Stimulated activated CD8-positive, alpha-beta memory T cell treated with anti-CD3 and anti-CD28 coated beads, Interleukin-2, amount 100 ng/mL, for 48 hours (primary cell): ENCODE data around the gene SPATA21.

Source experiments
- DNase-seq, 2 donors: peaks; one replicate each; pipeline ENCODE4 v3.0.0-alpha.2; 2020; ENCODE audit warnings: low read depth in 2 of 2

The SPATA21 gene

DNA sequence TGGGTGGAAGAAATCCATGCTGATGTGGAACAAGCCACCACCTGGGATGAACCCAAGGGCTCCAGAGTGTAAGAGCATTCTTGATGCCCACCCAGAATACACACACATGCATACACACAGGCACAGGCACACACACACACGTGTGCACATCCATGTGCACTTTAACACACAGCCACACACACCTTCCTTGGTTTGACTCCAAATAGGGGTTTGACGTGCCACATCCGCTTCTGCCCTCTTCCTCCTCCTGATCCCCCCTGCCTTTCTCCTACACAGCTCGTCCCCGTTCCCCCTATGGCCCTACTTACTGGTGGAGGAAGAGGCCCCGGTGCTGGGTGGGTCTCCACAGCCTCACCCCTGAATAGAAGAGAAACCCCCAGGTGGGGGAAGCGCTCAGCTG, 16.0 kb downstream of the SPATA21 start:
- no peak for DNase-seq

DNA sequence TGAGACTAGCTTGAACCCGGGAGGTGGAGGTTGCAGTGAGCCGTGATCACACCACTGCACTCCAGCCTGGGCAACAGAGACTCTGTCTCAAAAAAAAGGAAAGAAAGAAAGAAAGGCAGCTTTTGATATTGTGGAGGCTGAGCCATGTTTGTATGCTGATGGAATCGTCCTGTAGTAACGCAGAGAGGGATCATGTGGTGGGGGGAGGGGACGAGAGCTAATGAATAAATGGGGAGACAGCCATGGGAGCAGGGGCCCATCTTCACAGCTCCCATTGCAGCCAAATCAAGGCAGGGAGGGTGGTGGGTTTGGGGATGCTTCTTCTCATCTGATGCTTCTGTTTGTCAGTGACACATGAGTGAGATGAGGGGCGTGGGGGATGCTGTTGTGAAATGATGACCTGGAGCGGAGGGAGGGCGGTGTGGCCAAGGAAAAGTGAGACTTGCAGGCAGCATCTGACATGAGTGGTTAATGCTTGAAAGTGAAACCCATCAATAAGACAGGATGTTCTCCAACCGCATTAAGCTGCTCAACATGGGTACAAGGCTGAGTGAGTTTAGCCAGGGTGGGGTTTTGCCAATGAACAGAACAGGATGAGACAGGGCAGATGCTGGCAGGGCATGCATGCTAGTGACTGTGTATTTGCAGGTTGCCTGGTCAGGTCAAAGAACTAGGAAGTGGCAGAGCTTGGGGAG, 16.7 kb downstream of the SPATA21 start:
- peak; percentile 38 to 43 for DNase-seq

DNA sequence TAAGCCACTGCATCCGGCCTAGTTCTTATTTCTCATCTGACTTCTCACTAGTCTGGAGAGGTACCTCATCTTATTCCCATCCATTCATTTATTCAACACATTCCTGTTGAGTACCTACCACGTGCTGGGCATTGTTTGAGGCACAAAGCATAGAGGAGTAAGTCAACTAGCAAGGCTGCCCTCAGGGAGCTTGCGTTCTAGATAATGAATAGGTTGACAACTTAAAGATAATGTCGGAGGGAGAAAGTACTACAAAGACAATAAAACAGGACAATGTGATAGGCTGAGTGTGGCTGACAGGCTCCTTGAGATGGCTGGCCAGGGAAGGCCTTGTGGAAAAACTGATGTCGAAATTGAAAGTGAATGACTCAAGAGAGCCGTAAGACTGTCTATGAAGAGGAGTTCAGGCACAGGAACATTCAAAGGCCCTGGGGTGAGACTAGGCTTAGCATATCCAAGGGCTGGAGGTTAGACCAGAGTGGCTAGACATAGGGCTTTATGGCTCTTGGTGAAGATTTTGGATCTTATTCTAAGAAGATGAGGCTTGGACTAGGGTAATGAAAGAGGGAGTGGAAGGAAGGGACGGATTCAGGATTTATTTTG, 18.3 kb downstream of the SPATA21 start:
- no peak for DNase-seq

DNA sequence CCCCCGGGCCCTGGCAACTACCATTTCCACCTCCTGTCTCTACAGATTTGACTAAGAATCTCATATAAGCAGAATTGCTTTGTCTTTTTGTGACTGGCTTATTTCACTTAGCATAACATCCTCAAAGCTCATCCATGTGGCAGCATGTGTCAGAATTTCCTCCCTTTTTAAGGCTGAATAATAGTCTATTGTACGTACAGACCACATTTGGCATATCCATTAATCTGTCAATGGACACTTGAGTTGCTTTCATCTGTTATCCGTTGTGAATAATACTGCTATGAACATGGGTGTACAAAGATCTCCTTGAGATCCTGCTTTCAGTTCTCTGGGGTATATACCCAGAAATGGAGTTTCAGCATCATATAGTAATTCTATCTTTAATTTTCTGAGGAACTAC, 24.0 kb downstream of the SPATA21 start:
- no peak for DNase-seq

DNA sequence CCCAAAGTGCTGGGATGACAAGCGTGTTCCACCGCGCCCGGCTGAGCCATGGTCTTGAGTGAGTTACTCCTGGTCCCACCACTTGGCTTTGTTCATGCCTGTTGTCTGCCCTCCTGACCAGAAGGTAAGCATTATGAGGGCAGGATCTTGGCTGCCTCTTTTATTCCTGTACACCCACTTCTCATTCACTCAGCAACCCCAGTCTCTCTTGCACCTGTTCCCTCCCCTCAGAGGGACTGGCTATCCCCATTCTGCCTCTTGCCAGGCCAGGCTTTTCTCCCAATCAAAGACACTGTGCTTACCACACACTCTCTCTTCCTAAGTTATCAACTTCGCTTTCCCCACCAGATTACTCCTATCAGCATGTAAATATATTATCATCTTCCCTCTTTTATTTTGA, 26.4 kb downstream of the SPATA21 start:
- no peak for DNase-seq

DNA sequence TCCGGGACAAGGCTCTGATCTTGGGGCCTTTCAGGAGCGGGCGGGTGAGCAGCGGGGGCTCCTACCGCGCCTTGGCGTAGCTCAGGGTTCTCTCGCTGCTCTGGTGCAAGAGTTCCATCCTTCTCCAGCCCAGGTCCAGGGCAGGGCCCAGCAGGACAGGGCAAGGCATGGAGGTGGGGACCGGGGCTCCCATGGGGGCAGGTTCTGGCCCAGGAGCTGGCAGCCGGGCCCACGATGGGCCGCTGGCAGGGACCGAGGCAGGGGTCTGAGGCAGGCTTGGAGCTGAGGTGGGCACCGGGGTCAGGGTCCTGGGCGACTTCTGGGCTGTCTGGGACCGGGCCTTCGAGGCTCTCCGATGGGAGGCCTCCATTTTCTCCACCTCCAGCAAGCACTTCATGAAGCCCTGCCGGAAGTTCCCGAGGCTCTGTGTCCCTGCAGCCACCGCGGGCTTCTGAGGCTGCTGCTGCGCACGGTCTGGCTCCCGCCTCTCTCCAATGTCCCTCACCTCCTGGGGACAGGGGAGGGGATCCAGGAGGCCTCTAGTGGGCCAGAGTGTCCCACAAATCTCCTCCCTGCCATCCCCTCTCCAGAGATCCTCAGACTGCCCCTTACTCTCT, 27.6 kb downstream of the SPATA21 start:
- DNase-seq = no peak

DNA sequence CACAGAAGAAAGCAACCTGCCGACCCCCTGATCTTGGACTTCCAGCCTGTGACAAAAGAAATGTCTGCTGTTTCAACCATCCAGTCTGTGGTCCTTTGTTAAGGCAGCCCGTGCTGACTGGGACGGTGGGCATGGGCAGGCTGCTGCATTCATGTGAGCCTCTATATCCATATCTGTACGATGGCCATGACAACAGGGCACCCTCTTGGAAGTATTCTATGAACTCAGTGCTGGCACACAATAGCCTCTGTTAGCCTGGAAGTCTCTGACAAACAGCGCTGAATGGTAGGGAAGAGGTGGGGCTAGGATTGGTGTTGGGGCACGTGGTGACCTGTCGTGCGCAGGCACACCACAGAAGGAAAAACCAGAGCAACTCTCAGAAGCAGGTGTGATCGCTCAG, 30.4 kb downstream of the SPATA21 start:
- no peak for DNase-seq

DNA sequence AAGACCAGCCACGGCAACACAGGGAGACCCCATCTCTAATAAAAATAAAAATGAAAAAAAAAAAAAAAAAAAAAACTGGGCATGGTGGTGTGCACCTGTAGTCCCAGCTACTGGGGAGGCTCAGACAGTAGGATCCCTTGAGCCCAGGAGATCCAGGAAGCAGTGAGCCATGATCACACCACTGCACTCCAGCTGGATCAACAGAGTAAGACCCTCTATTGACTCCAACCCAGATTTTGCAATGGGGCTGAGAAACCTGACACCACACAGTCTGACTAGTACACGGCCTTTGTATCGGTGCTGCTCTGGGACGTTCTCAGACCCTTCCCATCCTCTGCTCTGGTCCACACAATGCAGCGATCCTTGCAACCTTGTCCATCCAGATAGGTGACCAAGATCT, 31.8 kb downstream of the SPATA21 start:
- DNase-seq = no peak

DNA sequence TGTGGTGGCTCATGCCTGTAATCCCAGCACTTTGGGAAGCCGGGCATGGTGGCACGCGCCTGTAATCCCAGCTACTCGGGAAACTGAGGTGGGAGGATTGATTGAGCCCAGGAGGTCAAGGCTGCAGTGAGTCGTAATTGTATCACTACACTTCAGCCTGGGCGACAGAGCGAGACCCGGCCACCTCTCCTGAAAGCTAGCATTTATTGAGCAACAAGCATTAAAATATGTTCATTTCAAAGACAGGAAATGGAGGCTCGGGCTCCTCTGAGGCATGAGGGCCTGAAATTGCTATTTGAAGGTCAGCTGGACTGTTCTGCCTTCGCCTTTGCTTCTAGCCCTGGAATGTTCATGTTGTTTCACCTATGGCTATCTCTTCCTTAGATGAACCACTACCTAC, 34.5 kb downstream of the SPATA21 start:
- no peak for DNase-seq

DNA sequence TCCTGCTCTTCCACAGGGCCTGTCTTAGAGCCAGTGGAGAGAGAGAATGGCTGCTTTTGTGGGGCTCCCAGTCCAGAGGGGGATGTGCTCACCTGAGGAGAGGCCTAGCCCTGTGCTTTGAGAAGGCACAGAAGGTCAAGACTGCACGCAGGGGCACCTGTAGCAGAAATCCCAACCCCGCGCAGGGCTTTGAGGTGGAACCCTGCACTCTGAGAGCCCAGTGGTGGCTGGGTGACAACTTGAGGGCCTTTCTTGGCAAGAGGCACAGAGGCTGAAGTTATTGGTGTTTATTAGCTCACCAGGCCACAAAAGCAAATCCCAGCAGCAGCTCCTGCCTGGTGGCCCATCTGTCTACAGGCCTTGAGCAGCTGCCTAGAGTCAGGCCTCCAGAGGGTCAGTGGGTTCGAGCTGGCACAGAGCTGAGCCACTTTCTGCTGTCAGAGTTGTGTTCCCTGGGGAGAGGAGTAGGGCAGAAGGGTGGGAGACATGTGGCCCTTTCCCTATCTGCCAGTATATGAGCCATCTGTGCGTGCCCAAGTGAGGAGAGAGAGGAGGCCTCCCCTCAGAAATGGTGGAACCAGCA, 38.8 kb downstream of the SPATA21 start:
- DNase-seq = no peak

DNA sequence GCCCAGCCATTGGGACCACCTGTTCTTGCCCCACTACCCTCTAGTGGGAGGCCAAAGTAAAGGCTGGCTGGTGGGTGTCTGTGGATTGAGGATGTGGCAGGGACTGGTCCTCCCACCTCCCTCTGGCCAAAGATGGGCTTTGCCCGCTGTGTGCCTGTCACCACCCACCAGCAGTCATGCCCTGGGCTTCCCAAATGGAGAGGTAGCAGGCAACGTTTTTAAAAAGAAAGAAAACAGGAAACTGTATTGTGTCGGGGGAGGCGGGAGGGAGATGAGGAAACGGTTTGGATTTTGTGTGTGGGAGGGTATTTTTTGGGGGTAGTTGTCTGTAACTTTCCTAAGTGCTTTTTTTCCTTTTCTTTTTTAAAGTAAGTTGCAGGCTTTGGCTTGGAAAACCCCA, 40.1 kb downstream of the SPATA21 start:
- no peak for DNase-seq

DNA sequence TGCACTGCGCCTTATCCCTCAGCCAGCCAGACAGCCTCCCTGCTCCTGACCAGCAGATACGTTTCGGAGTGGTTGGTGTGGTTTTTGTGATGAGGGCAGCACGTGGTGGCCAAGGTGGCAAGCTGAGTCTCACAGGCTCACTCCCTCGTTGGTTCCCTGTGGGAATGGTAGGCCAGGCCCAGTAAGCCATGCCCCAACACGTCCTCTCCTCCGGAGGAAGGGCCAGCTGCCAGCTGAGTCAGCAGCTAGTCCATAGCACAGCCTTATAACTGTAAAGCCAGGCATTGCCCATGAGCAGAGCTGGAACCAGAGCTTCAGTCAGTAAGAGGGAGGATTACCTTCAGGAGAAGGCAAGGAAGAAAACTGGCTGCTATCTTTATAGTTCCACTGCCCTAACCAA, 40.6 kb downstream of the SPATA21 start:
- DNase-seq = no peak

DNA sequence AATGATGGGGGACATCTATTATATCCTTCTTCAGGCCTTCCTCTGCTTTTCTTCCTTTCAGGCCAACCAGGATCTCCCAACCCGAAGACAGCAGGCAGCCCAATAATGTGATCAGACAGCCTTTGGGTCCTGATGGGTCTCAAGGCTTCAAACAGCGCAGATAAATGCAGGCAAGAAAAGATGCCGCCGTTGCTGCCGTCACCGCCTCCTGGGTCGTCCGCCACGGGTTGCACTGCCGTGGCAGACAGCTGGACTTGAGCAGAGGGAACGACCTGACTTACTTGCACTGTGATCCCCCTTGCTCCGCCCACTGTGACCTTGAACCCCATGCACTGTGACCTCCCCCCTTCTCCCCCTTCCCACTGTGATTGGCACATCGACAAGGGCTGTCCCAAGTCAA, 42.2 kb downstream of the SPATA21 start:
- no peak for DNase-seq

DNA sequence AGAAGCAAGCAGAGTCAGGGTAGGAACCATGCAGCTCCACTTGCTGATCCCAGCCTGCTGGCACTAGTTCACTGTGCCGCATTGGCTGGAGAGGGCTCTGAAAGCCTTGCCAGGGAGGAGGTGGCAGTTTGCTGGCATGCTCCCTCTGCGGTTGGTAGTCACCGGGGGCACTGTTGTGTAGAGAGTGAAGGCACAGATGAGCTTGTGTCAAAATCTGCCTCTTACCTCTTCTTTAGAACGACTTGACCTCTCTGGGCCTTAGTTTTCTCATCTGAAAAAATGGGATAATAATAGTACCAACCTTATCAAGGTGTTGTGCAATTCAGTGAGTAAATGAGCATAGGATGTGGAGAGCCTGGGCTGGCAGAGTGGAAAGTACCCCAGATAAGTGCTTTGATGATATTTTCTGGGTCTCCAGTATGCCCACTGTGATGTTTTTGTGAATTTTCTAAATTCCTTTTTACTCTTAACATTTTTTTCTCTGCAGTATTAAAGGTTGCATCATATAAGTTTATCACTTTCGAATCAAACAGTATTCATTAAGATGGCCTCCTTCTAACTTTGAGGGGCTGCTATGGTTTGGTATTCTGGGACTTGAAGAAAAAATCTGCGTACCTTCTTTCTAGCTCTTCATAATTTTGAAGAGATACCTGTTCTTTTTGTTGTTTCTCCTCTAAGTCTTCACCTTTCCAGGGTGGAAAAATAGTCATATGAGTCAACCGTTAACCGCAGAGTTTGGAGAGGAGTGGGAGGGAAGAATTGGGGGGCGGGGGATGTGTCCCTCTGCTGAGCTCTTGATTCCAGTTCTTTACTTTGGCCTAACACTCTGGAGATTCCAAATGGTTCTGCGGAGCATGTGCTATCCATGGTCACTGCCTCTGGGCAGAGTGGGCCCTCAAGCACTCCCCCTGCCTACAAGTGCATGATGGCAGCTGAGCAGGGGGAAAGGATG, 43.4 kb downstream of the SPATA21 start:
- no peak for DNase-seq

DNA sequence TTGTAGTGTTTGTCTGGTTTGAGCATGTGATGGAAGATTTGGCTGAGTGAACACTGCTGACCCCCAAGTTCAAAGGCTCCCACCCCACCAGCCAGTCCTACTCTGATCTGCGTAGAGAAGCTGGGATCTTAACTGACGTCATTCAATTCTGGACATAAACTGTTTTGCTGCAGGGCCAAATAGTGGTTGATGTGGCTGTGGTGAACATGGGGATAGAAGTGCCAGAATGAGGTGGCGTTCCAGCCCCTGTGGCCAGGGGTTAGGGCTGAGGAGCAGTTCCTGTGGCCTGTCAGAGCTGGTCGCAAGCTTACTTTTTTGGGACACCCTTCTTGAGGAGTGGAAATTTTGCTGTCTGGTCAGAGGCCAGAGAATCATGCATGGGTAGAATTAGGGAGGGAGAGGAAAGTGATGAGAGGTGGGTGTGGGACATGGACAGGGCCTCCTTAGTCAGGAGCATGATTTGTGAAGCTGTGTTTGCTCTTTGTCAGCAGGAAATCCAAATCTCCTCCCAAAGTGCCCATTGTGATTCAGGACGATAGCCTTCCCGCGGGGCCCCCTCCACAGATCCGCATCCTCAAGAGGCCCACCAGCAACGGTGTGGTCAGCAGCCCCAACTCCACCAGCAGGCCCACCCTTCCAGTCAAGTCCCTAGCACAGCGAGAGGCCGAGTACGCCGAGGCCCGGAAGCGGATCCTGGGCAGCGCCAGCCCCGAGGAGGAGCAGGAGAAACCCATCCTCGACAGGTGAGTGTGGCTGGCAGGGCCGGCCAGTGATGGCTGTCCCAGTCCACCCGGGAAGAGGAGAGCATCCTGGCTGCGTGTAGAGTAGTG, 44.3 kb downstream of the SPATA21 start:
- DNase-seq = no peak

DNA sequence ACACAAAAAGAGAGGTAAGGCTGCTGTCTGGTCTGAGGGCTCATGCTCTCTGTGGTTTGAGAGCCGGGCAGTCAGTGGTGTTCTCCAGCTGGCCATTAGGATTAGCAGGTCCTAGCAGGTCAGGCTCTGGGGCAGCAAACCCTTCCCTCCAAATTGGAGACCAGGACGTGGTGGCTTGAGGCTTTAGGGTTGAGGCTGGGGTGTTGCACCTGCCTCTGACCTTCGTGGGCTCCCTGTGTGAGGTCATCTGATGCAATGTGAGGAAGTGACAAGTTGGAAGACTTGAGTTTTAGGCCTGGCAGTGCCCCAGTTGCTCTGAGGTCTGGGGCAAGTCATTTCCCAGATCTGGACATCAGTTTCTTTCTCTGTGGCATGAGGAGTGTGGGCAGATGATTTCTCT, 45.8 kb downstream of the SPATA21 start:
- DNase-seq = no peak

DNA sequence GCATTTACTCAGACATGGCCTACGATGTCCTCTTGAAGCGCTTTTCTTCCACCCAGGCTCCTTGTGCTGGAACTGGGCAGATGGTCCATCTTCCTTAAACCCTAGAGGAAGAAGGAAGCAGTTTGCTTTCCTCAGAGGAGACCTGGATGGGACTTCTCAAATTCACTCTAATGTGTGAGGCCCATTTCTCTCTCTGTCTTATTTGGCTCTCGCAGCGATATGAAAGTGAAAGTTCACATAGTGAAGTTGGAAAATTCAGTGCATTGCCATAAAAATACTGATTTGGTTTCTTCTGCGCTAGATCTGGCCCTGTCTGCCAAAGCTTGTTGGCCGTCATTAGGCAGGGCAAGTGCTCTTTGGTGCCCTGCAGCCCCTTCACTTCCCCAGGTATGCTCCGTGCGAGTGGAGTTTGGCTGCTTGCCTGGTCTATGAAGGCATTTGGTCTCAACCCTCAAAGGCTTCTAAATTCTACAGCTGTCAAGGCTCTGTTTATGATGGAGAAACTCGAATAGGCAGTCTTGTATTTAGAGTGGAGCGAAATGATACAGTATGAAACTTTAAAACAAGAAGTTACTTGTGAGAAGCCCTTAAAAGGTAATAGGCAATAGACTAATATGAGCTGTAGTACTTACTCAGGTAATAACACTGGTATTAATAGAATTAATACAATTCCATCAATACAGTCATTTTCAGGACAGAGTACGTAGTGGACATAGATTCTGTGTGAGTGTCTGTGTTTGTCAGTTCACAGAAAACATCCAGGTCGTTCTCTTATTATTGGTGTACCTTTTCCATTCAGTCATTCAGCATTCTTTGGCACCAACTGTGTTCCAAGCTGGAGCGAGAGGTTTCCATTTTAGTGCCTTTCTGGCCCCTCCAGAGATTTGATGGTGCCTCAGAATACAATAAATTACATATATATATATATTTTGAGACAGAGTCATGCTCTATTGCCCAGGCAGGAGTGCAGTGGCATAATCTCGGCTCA, 49.7 kb downstream of the SPATA21 start:
- no peak for DNase-seq

DNA sequence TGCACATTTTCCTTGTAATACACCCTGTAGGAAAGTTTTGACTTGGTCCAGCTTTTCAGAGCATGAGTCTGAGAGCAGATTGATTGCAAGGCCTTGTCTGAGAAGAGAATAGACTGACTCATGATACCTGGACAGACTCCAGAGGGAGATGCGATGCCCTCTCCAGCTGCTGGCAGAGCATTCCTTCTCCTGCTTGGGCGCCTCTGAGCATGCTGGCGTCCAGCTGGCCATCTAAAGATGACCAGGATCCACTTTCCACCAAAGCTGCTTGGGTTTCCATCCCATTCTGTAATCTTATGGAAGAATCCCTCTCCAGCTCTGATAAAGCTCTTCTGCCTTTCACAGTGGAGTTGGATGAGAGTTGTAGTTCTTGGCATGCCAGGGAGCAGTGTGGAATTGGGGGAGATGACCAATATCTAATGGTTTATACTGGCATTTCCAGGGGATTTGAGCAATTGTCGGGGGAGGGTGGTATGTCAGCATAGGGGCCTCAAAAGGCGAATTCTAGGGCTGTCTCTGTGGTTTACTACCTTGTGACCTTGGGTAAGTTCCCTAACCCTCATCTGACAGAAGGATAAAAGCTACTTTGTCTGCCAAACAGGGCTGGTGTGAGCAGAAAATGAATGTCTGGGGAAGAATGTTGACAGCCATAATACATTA, 50.6 kb downstream of the SPATA21 start:
- DNase-seq = no peak
